ENCODE measurements around the gene S100A3.
"Not testable (repeated sequence)": the region's sequence is repeated elsewhere in the genome, so short reads cannot be mapped to it uniquely, and the experiment has no call there.

The S100A3 gene

GRCh38 chr1:153565529-153566374 lies 16.7 kb upstream of the S100A3 start, which contains the start of gene S100A2:
Gene S100A2 (minus strand): TSS chr1:153565844. CDS start chr1:153563877, 1,967 bp downstream.
- peak within 1 kb of the TSS; percentile 99 for H2BK5ac ChIP-seq (ENCODE audit: low read depth, low read length, poor library complexity, severe bottlenecking)
- H2AFZ ChIP-seq (ENCODE audit: low read depth, low read length), result no peak within 1 kb of the TSS
- WGBS, result 10% methylated on average over 8 of the region's 8 CpGs

GRCh38 chr1:153563991-153564390 lies 14.9 kb upstream of the S100A3 start:
- Histone ChIP-seq H3K9ac (ENCODE audit: low read length) (peak overlapping the region; percentile 22), H3K4me1 (ENCODE audit: control insufficient read depth, insufficient read depth, low read depth, low read length) (peaks cover 47% of the 10 kb centered on the region), H3K9me3 (ENCODE audit: control insufficient read depth, low read length) (no peaks in the 10 kb centered on the region), H4K91ac (ENCODE audit: low read length) (peak overlapping the region; percentile 88), H2BK12ac (ENCODE audit: low read length in 2 of 2) (peak overlapping the region; percentile 20 to 75), H4K8ac (ENCODE audit: low read length) (peak overlapping the region; percentile 29), H3K27me3 (ENCODE audit: control insufficient read depth in 1 of 2, insufficient read depth in 1 of 2, low read length in 2 of 2) (no peaks in the 10 kb centered on the region), H3K4ac (ENCODE audit: low read depth in 1 of 2, low read length in 2 of 2) (peak overlapping the region; percentile 66 to 74), H3K4me3 (ENCODE audit: insufficient read depth in 1 of 2, low read depth in 1 of 2, low read length in 2 of 2) (no peak overlapping the region), H3K4me2 (ENCODE audit: low read length, poor library complexity, severe bottlenecking) (no peak overlapping the region), H3K79me1 (replicated peaks; ENCODE audit: low read length, poor library complexity, severe bottlenecking) (peaks cover 11% of the 10 kb centered on the region), H2BK15ac (ENCODE audit: low read depth, poor library complexity, severe bottlenecking) (peak overlapping the region; percentile 89), H3K18ac (ENCODE audit: low read depth in 1 of 2, low read length in 2 of 2) (peak overlapping the region; percentile 57 to 71), H2AK5ac (ENCODE audit: low read length, severe bottlenecking) (peak overlapping the region; percentile 40), H2BK5ac (ENCODE audit: low read depth, low read length, poor library complexity, severe bottlenecking) (no peak overlapping the region), H2AFZ (ENCODE audit: low read depth, low read length) (no peak overlapping the region), H3K23ac (ENCODE audit: low read length in 2 of 2) (no peak overlapping the region), H3K36me3 (ENCODE audit: control insufficient read depth in 1 of 2, insufficient read depth in 2 of 2, low read depth in 1 of 2, low read length in 2 of 2) (peaks cover 0 to 3% of the 10 kb centered on the region in 2 experiments), H3K14ac (ENCODE audit: low read length in 2 of 2) (peak overlapping the region in 1 of 2 experiments; percentile 73), H3K27ac (ENCODE audit: low read length, poor library complexity, severe bottlenecking) (peak overlapping the region; percentile 85), H2BK120ac (ENCODE audit: low read depth, low read length) (peak overlapping the region; percentile 23)
- DNase-seq, result no peak
- 88% methylated on average over 7 of the region's 7 CpGs for whole genome bisulfite sequencing

More at GRCh38 chr1:153565529-153566374, 16.7 kb upstream of the S100A3 start, which contains the start of gene S100A2:
- Histone ChIP-seq H3K79me1 (replicated peaks; ENCODE audit: low read length, poor library complexity, severe bottlenecking) (peaks cover 11% of the 10 kb centered on the region), H3K27ac (ENCODE audit: low read length, poor library complexity, severe bottlenecking) (peak within 1 kb of the TSS; percentile 98), H2AK5ac (ENCODE audit: low read length, severe bottlenecking) (peak within 1 kb of the TSS; percentile 99), H3K4ac (ENCODE audit: low read depth in 1 of 2, low read length in 2 of 2) (peak within 1 kb of the TSS; percentile 96 to 100), H4K91ac (ENCODE audit: low read length) (peak within 1 kb of the TSS; percentile 100), H3K23ac (ENCODE audit: low read length in 2 of 2) (peak within 1 kb of the TSS in 1 of 2 experiments; percentile 46), H3K18ac (ENCODE audit: low read depth in 1 of 2, low read length in 2 of 2) (peak within 1 kb of the TSS; percentile 91 to 99), H2BK120ac (ENCODE audit: low read depth, low read length) (peak within 1 kb of the TSS; percentile 99), H3K4me2 (ENCODE audit: low read length, poor library complexity, severe bottlenecking) (no peak within 1 kb of the TSS), H3K36me3 (ENCODE audit: control insufficient read depth in 1 of 2, insufficient read depth in 2 of 2, low read depth in 1 of 2, low read length in 2 of 2) (peaks cover 0 to 3% of the 10 kb centered on the region in 2 experiments), H3K27me3 (ENCODE audit: control insufficient read depth in 1 of 2, insufficient read depth in 1 of 2, low read length in 2 of 2) (no peaks in the 10 kb centered on the region), H3K9ac (ENCODE audit: low read length) (peak within 1 kb of the TSS; percentile 89), H3K14ac (ENCODE audit: low read length in 2 of 2) (peak within 1 kb of the TSS in 1 of 2 experiments; percentile 89), H2BK15ac (ENCODE audit: low read depth, poor library complexity, severe bottlenecking) (peak within 1 kb of the TSS; percentile 92), H4K8ac (ENCODE audit: low read length) (peak within 1 kb of the TSS; percentile 100), H3K4me3 (ENCODE audit: insufficient read depth in 1 of 2, low read depth in 1 of 2, low read length in 2 of 2) (peak within 1 kb of the TSS in 1 of 2 experiments; percentile 58), H3K4me1 (ENCODE audit: control insufficient read depth, insufficient read depth, low read depth, low read length) (peaks cover 48% of the 10 kb centered on the region), H3K9me3 (ENCODE audit: control insufficient read depth, low read length) (no peaks in the 10 kb centered on the region), H2BK12ac (ENCODE audit: low read length in 2 of 2) (peak within 1 kb of the TSS; percentile 100)
- DNase-seq, result peak; percentile 97

GRCh38 chr1:153563483-153563901 lies 14.4 kb upstream of the S100A3 start:
- Histone ChIP-seq H2BK120ac (ENCODE audit: low read depth, low read length) (no peak overlapping the region), H3K4ac (ENCODE audit: low read depth in 1 of 2, low read length in 2 of 2) (peak overlapping the region in 1 of 2 experiments; percentile 74), H3K27ac (ENCODE audit: low read length, poor library complexity, severe bottlenecking) (no peak overlapping the region), H3K23ac (ENCODE audit: low read length in 2 of 2) (no peak overlapping the region), H3K79me1 (replicated peaks; ENCODE audit: low read length, poor library complexity, severe bottlenecking) (peaks cover 11% of the 10 kb centered on the region), H4K8ac (ENCODE audit: low read length) (no peak overlapping the region), H3K14ac (ENCODE audit: low read length in 2 of 2) (no peak overlapping the region), H2BK15ac (ENCODE audit: low read depth, poor library complexity, severe bottlenecking) (no peak overlapping the region), H3K27me3 (ENCODE audit: control insufficient read depth in 1 of 2, insufficient read depth in 1 of 2, low read length in 2 of 2) (no peaks in the 10 kb centered on the region), H3K9ac (ENCODE audit: low read length) (peak overlapping the region; percentile 22), H3K4me1 (ENCODE audit: control insufficient read depth, insufficient read depth, low read depth, low read length) (peaks cover 45% of the 10 kb centered on the region), H3K9me3 (ENCODE audit: control insufficient read depth, low read length) (no peaks in the 10 kb centered on the region), H3K4me3 (ENCODE audit: insufficient read depth in 1 of 2, low read depth in 1 of 2, low read length in 2 of 2) (no peak overlapping the region), H4K91ac (ENCODE audit: low read length) (peak overlapping the region; percentile 37), H2BK5ac (ENCODE audit: low read depth, low read length, poor library complexity, severe bottlenecking) (no peak overlapping the region), H2AFZ (ENCODE audit: low read depth, low read length) (no peak overlapping the region), H3K36me3 (ENCODE audit: control insufficient read depth in 1 of 2, insufficient read depth in 2 of 2, low read depth in 1 of 2, low read length in 2 of 2) (peaks cover 0 to 3% of the 10 kb centered on the region in 2 experiments), H3K18ac (ENCODE audit: low read depth in 1 of 2, low read length in 2 of 2) (peak overlapping the region in 1 of 2 experiments; percentile 71), H2BK12ac (ENCODE audit: low read length in 2 of 2) (peak overlapping the region; percentile 20 to 75), H3K4me2 (ENCODE audit: low read length, poor library complexity, severe bottlenecking) (no peak overlapping the region), H2AK5ac (ENCODE audit: low read length, severe bottlenecking) (peak overlapping the region; percentile 40)
- no peak for DNase-seq
- 74% methylated on average over 6 of the region's 6 CpGs for WGBS

- H3K9me3 ChIP-seq (ENCODE audit: control insufficient read depth, low read length); DNase-seq; H2BK12ac ChIP-seq (ENCODE audit: low read length in 2 of 2); H3K23ac ChIP-seq (ENCODE audit: low read length in 2 of 2); H2BK120ac ChIP-seq (ENCODE audit: low read depth, low read length); H2AK5ac ChIP-seq (ENCODE audit: low read length, severe bottlenecking); H3K18ac ChIP-seq (ENCODE audit: low read depth in 1 of 2, low read length in 2 of 2); H3K4me3 ChIP-seq (ENCODE audit: insufficient read depth in 1 of 2, low read depth in 1 of 2, low read length in 2 of 2); H2BK15ac ChIP-seq (ENCODE audit: low read depth, poor library complexity, severe bottlenecking); H3K4ac ChIP-seq (ENCODE audit: low read depth in 1 of 2, low read length in 2 of 2); H3K4me2 ChIP-seq (ENCODE audit: low read length, poor library complexity, severe bottlenecking); H3K36me3 ChIP-seq (ENCODE audit: control insufficient read depth in 1 of 2, insufficient read depth in 2 of 2, low read depth in 1 of 2, low read length in 2 of 2); H4K8ac ChIP-seq (ENCODE audit: low read length); H3K14ac ChIP-seq (ENCODE audit: low read length in 2 of 2); H2AFZ ChIP-seq (ENCODE audit: low read depth, low read length); H2BK5ac ChIP-seq (ENCODE audit: low read depth, low read length, poor library complexity, severe bottlenecking); H3K9ac ChIP-seq (ENCODE audit: low read length); H3K27me3 ChIP-seq (ENCODE audit: control insufficient read depth in 1 of 2, insufficient read depth in 1 of 2, low read length in 2 of 2); H3K27ac ChIP-seq (ENCODE audit: low read length, poor library complexity, severe bottlenecking); H4K91ac ChIP-seq (ENCODE audit: low read length): not testable (repeated sequence)
- Histone ChIP-seq H3K4me1 (ENCODE audit: control insufficient read depth, insufficient read depth, low read depth, low read length) (peaks cover 32% of the 10 kb centered on the region), H3K79me1 (replicated peaks; ENCODE audit: low read length, poor library complexity, severe bottlenecking) (peaks cover 11% of the 10 kb centered on the region)
- WGBS, result 97% methylated on average over 3 of the region's 3 CpGs
Observed at GRCh38 chr1:153562021-153562420, 13.0 kb upstream of the S100A3 start.

All from mesenchymal stem cell (in vitro differentiated cells and primary cell).